Measurements from ENCODE around the gene PPP2CA. TPM values are rescaled to one million over a fixed set of nuclear protein-coding genes. Genes with fewer than 3 reads are reported as not detected.

The PPP2CA gene
- total and polyA plus RNA-seq, 2 of the 4 experiments (the other 2 are of a cell fraction): 70.6 to 73.6 TPM

DNA sequence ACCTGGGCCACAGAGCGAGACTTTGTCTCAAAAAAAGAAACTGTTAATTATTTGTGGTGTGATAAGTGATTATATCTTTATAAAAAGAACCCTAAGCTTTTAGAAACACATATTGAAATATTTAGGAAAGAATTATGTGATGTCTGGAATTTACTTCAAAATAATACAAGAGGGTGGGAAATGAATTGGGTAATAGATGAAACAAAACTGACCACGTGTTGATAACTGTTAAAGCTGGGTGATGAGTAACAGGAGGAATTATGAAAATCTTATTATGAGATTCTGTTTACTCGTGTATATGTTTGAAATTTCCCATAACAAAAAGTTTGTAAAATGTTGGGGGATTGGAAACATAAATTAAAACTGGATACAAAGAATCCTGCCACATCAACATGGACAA, 33.0 kb upstream of the PPP2CA start:
- peaks cover 5% of the 10 kb centered on the region for H3K4me1 ChIP-seq (ENCODE audit: control insufficient read depth, insufficient read depth, low read length)
- no TSS peak for BruUV-seq (replicated peaks)
- no peak overlapping the region for H3K27ac ChIP-seq (ENCODE audit: insufficient read depth, low read length)
- H3K36me3 ChIP-seq (ENCODE audit: control insufficient read depth, insufficient read depth, low read length): no peaks in the 10 kb centered on the region
- H3K4ac ChIP-seq (ENCODE audit: low read depth, low read length): no peak overlapping the region
- POLR2A ChIA-PET (ENCODE audit: unreplicated experiment): no interaction called here
- no peaks in the 10 kb centered on the region for H3K27me3 ChIP-seq (ENCODE audit: control insufficient read depth, insufficient read depth, low read length)
- H3K23ac ChIP-seq (ENCODE audit: low read depth, low read length): no peak overlapping the region
- no peak overlapping the region for H3K18ac ChIP-seq (ENCODE audit: low read depth, low read length)
- DNase-seq (no peak), ATAC-seq (ENCODE audit: low read depth) (no peak)
- no peak overlapping the region for H3K4me2 ChIP-seq (ENCODE audit: low read depth, low read length)
- H2AK9ac ChIP-seq (replicated peaks; ENCODE audit: low read depth, low read length, poor library complexity): no peak overlapping the region
- TF ChIP-seq, protein P1, sequence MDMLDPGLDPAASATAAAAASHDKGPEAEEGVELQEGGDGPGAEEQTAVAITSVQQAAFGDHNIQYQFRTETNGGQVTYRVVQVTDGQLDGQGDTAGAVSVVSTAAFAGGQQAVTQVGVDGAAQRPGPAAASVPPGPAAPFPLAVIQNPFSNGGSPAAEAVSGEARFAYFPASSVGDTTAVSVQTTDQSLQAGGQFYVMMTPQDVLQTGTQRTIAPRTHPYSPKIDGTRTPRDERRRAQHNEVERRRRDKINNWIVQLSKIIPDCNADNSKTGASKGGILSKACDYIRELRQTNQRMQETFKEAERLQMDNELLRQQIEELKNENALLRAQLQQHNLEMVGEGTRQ (IDR thresholded peaks at IDR 0.05; ENCODE audit: low read depth, low read length): no peak
- TF ChIP-seq RAD21 (IDR thresholded peaks at IDR 0.05; ENCODE audit: low read length): no peak
- TF ChIP-seq POLR2A (IDR thresholded peaks at IDR 0.05; ENCODE audit: low read depth, low read length): no peak
- no peak for TF ChIP-seq MAZ (IDR thresholded peaks at IDR 0.05; ENCODE audit: borderline replicate concordance, low read depth, low read length)
- TF ChIP-seq MXI1 (IDR thresholded peaks at IDR 0.05; ENCODE audit: borderline replicate concordance, low read depth, low read length): no peak
- no peak for TF ChIP-seq RCOR1 (IDR thresholded peaks at IDR 0.05; ENCODE audit: insufficient replicate concordance, low read length)
- TF ChIP-seq CEBPB (IDR thresholded peaks at IDR 0.05; ENCODE audit: low read depth, low read length): no peak
- no peak for TF ChIP-seq MAFK (IDR thresholded peaks at IDR 0.05; ENCODE audit: low read depth, low read length)
- no peak for TF ChIP-seq BHLHE40 (IDR thresholded peaks at IDR 0.05; ENCODE audit: low read depth, low read length)
- TF ChIP-seq, protein P2, sequence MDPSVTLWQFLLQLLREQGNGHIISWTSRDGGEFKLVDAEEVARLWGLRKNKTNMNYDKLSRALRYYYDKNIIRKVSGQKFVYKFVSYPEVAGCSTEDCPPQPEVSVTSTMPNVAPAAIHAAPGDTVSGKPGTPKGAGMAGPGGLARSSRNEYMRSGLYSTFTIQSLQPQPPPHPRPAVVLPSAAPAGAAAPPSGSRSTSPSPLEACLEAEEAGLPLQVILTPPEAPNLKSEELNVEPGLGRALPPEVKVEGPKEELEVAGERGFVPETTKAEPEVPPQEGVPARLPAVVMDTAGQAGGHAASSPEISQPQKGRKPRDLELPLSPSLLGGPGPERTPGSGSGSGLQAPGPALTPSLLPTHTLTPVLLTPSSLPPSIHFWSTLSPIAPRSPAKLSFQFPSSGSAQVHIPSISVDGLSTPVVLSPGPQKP (IDR thresholded peaks at IDR 0.05; ENCODE audit: borderline replicate concordance, low read depth, low read length): no peak
- TF ChIP-seq, protein P3, sequence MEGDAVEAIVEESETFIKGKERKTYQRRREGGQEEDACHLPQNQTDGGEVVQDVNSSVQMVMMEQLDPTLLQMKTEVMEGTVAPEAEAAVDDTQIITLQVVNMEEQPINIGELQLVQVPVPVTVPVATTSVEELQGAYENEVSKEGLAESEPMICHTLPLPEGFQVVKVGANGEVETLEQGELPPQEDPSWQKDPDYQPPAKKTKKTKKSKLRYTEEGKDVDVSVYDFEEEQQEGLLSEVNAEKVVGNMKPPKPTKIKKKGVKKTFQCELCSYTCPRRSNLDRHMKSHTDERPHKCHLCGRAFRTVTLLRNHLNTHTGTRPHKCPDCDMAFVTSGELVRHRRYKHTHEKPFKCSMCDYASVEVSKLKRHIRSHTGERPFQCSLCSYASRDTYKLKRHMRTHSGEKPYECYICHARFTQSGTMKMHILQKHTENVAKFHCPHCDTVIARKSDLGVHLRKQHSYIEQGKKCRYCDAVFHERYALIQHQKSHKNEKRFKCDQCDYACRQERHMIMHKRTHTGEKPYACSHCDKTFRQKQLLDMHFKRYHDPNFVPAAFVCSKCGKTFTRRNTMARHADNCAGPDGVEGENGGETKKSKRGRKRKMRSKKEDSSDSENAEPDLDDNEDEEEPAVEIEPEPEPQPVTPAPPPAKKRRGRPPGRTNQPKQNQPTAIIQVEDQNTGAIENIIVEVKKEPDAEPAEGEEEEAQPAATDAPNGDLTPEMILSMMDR (conservative IDR thresholded peaks at IDR 0.05; ENCODE audit: low read depth, low read length): no peak
- TF ChIP-seq RFX5 (IDR thresholded peaks at IDR 0.05; ENCODE audit: low read depth, low read length): no peak
- TF ChIP-seq NFE2L2 (IDR thresholded peaks at IDR 0.05; ENCODE audit: low read depth, low read length): no peak
- no peak for TF ChIP-seq SMC3 (IDR thresholded peaks at IDR 0.05; ENCODE audit: low read depth, low read length)
- TF ChIP-seq CHD1 (IDR thresholded peaks at IDR 0.05; ENCODE audit: low read depth, low read length): no peak
- no peak for TF ChIP-seq FOS (IDR thresholded peaks at IDR 0.05; ENCODE audit: low read depth, low read length)
- no peak overlapping the region for H2BK20ac ChIP-seq (ENCODE audit: low read depth, low read length)
- no peak overlapping the region for H2BK15ac ChIP-seq (ENCODE audit: low read depth, low read length)
- peaks cover 12% of the 10 kb centered on the region for H3K9me1 ChIP-seq (ENCODE audit: insufficient read depth, low read length)
- WGBS, 2 experiments (ENCODE audit: extremely low coverage in 2 of 2, insufficient read length in 1 of 2): no CpG with 5 or more reads among the region's 3 CpGs
- no peak overlapping the region for H3K14ac ChIP-seq (replicated peaks; ENCODE audit: low read depth, low read length)
- dilution Hi-C loops (cut with HindIII; ENCODE audit: low sequenced_read_pairs, unreplicated experiment) (no loop called here), intact Hi-C loops (cut with micrococcal nuclease) (no loop called here), in situ Hi-C loops (cut with MboI; ENCODE audit: low sequenced_read_pairs) (no loop called here)
- peaks cover 0 to 13% of the 10 kb centered on the region in 2 experiments; a peak in 2 of 4 replicates for H3K79me1 ChIP-seq (ENCODE audit: low read depth in 1 of 2, low read length in 2 of 2)
- H3K4me3 ChIP-seq (ENCODE audit: insufficient read depth, low read depth, low read length): no peak overlapping the region
- H2AK5ac ChIP-seq (ENCODE audit: low read depth, low read length): no peak overlapping the region
- no peak overlapping the region for H2BK5ac ChIP-seq (ENCODE audit: low read depth, low read length, poor library complexity, severe bottlenecking)
- H3K56ac ChIP-seq (ENCODE audit: extremely low read depth, insufficient read depth, low read length): no peak overlapping the region
- no peak overlapping the region for H2BK120ac ChIP-seq (ENCODE audit: low read depth, low read length)
- H4K20me1 ChIP-seq (ENCODE audit: insufficient read depth, low read length): peaks cover 5% of the 10 kb centered on the region; the same call in 1 of the 2 replicates
- H3K9me3 ChIP-seq (ENCODE audit: control insufficient read depth, insufficient read depth, low read length): peaks cover 4% of the 10 kb centered on the region
- no peak overlapping the region for H3K9ac ChIP-seq (ENCODE audit: low read depth, low read length)
- H2AFZ ChIP-seq (replicated peaks; ENCODE audit: low read length, poor library complexity): no peak overlapping the region
- H4K8ac ChIP-seq (ENCODE audit: low read depth in 2 of 2, low read length in 2 of 2): no peak overlapping the region
- no peak overlapping the region for H4K91ac ChIP-seq (ENCODE audit: insufficient read depth, low read depth, low read length)
- CTCF ChIA-PET: no interaction called here
- H4K5ac ChIP-seq (ENCODE audit: low read depth, low read length): no peak overlapping the region

Data from IMR-90 (cell line).